Glomerular visceral epithelial cell (primary cell): ENCODE measurements around the gene TAF11L5.
"Not testable (repeated sequence)": the region's sequence is repeated elsewhere in the genome, so short reads cannot be mapped to it uniquely, and the experiment has no call there.

Experiments
- DNase-seq: peaks from one replicate; pipeline ENCODE4 v3.0.0-alpha.2; 2016; ENCODE audit errors: extremely low spot score

Gene TAF11L5

DNA sequence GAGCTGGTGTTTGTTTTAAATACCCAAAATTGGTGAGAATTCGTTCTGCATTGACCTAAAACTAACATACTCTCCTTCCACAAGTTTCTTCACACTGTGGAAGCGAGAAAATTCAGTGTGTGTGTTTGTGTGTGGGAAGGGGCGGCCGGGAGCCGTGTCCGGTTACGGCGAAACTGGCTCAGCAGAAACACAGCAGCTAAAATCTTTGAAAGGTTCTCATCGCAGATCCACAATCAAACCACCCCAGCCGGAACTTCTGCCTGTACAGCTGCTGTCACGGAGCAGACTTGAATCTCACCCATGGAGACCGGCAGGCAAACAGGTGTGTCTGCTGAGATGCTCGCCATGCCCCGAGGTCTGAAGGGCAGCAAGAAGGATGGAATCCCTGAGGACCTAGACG lies at the start of gene TAF11L5:
TSS of gene TAF11L5 (plus strand) at position 301 of the 400 bp plus-strand sequence.
- DNase-seq = not testable (repeated sequence)

DNA sequence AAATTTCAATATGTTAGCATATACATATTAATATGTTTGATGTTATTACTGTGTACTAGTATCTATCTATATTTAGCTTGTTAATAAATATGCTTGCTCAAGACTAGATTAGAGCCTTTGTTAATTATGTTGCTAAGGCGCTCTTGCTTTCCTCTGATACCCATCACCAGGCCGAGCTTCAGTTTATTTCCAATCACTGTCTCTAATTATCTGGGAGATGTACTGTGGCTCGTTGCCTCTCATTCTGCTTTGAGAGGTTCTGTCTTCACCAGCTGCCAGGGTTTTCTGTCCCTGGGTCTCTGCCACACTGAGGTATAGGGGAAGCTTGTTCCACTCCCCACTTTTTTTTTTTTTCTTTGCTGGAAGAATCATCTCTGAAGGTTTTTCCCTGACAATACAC lies 48.0 kb upstream of the TAF11L5 start:
- DNase-seq = no peak

DNA sequence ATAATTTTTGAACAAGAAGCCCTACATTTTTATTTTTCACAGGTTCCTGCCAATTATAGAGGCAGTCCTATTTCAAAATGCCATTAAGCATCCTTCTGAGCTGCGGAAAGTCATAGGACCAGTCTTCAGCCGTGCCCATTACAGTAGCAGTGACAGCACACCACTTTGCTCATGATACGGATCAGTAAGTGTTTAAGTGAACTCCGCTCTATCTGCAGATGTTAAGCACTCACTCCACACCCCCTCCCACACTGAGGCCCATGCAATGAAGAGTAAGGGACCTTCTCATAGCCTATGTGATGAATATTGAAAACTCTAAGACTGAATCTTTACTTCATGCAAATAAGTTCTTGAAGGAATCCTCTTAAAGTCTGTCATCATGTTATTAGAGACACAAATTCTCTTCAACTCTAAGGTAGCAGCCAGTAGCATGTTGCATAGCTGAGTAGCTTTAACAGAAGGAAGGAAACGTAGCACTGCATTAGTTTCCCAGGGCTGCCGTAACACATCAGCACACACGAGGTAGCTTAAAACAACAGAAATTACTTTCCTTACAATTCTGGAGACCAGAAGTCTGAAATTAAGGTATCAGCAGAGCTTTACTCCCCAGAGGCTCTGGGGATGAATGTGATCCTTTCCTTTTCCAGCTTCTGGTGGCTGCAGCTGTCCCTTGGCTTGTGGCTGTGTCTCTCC lies 47.3 kb upstream of the TAF11L5 start:
- DNase-seq = no peak

DNA sequence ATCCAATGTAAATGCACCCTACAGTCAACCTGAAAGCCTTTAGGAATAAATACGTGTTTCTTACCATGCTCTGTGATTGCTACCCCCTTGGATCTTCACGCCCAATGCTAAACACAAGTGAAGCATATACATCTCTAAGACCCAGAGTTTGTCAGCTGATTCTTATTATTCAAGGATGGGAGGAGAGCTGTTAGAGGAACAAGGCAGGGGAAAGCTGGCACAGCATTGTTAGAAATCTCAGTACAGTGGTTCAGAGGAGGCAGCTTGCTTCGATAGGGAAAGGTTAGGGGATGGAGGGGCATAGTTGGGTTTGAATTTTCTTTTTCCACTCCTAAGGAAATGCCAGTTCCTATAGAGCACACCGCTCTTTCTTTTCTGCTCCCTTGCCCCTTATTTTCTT lies 43.7 kb upstream of the TAF11L5 start:
- DNase-seq = no peak

DNA sequence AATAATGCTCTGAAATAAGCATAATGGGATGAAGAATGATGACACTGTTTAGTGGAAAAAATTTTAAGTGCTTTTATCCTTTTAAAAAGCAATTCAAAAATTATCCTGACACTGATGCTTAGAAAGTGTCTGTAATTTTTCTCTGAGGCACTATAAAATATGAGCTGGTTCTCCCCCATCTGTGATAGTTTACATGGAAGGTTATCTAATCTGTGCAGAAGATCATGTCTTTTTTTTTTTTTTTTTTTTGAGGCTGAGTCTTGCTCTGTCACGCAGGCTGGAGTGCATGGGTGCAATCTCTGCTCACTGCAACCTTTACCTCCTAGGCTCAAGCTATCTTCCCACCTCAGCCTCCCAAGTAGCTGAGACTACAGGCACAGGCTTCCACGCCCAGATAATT lies 42.2 kb upstream of the TAF11L5 start:
- DNase-seq = no peak

DNA sequence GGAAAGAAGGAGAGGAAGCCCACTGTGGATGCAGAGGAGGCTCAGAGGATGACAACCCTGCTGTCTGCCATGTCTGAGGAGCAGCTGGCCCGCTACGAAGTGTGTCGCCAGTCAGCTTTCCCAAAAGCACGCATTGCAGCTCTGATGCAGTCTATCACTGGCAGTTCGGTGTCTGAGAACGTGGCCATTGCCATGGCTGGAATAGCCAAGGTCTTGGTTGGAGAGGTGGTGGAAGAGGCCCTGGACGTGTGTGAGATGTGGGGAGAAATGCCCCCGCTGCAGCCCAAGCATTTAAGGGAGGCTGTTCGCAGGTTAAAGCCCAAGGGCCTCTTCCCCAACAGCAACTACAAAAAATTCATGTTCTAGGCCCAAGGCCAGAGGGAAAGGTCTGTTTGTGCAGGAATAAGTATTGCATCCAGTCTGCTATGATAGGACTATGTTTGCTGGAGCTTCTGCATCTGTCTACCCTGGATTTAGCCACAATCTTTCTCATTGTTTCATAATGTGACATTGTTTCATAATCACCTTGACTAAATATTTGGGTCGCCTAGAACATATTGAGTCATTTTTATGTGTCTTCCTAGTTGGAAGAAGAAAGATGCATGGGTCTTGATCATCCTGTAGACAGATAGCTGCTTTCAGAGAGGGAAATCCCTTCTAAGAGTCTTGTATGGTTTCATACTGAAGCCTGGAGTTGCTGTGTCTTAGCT lies 38.4 kb upstream of the TAF11L5 start:
- DNase-seq = not testable (repeated sequence)

DNA sequence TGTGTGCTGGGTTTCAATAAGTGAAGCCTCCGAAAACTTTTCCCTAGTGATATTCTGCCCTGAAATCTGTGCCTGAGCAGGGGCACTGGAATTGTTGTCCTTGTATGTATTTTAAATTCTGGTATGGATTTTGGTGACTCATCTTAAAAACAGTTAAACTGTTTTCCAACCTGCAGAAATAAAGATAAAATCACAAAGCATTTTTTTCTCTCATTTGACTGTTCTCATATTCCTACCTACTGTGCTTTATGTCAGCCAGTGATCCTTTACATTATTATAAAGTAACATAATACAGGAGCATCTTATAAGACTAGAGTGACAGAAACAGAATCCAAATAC lies 37.9 kb upstream of the TAF11L5 start:
- no peak for DNase-seq

DNA sequence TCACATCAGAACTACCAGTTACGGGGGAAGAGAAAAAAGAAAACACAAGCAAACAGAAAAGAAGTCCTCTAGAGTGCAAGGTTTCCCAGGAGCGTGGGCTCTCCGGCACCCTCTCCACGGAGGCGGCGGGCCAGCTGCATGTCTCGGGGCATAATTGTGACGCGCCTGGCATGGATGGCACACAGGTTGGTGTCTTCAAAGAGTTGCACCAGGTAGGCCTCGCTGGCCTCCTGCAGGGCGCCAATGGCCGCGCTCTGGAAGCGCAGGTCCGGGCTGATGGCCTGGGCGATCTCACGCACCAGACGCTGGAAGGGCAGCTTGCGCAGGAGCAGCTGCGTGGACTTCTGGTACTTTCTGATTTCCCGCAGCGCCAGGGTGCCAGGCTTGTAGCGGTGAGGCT lies 33.8 kb upstream of the TAF11L5 start:
- DNase-seq = not testable (repeated sequence)

DNA sequence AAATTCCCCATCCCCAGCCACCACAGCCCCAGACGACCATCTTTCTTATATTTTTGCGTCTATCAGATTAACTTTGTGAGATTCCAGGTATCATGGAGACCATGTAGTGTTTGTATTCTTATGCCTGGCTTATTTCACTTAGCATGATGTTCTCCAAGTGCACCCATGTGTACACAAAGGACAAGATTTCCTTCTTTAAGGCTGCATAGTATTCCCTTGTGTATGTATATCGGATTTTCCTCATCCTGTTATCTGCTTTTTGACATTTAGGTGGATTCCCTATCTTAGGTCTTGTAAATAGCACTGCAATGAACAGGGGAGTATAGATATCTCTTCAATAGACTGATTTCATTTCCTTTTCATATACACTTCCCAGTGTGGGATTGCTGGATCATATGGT lies 32.3 kb upstream of the TAF11L5 start:
- no peak for DNase-seq

DNA sequence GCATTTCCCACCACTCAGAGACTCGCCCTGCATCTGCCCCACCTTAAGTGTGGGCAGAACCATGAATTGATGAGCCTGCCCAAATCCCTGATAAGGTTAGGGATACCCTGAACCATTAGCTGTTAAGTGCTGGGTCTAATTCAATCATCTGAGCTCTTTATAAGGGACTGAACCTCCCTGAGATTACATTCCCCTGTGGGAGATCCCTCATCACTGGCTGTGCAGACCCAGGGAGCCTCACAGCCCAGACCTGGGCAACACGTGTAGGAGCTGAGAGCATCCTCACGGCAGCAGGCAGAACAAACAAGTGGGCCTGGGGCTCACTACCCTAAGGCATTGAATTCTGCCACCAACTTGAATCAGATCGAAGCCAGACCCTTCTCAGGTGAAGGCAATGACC lies 27.6 kb upstream of the TAF11L5 start:
- no peak for DNase-seq

DNA sequence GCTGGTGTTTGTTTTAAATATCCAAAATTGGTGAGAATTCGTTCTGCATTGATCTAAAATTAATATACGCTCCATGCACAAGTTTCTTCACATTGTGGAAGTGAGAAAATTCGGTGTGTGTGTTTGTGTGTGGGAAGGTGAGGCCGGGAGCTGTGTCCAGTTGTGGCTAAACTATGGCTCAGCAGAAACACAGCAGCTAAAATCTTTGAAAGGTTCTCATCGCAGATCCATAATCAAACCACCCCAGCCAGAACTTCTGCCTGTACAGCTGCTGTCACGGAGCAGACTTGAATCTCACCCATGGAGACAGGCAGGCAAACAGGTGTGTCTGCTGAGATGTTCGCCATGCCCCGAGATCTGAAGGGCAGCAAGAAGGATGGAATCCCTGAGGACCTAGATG lies 27.1 kb upstream of the TAF11L5 start, which contains the start of gene TAF11L2:
TSS of gene TAF11L2 (plus strand) at position 301 of the 400 bp plus-strand sequence.
- DNase-seq = not testable (repeated sequence)

DNA sequence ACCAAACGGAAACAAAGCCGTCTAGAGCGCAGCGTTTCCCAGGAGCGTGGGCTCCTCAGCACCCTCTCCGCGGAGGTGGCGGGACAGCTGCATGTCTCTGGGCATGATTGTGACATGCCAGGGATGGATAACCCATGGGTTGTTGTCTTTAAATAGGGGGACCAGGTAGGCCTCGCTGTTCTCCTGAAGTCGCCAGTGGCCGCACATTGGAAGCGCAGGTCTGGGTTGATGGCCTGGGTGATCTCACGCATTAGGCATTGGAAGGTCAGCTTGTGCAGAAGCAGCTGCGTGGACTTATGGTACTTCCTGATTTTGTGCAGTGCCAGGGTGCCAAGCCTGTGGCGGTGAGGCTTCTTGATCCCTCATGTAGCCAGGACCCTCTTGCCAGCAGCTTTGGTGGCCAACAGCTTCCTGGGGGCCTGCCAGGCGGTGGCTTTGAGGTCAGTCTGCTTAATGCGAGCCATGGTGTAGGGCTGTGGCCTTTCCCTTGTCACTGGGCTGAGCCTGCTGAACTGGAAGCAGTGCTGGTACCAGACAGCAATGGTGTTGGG lies 13.2 kb upstream of the TAF11L5 start:
- DNase-seq = no peak

DNA sequence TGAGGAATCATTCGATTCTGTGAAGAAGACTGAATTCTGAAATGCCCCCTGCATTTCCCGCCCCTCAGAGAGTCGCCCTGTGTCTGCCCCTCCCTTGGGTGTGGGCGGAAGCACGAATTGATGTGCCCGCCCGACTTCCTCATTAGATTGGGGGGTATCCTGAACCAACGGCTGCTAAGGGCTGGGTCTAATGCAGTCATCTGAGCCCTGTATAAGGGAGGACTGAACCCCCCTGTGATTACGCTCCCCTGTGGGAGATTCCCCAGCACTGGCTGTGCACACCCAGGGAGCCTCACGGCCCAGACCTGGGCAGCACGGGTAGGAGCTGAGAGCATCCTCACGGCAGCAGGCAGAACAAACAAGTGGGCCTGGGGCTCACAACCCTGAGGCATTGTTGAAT lies 7.5 kb upstream of the TAF11L5 start:
- DNase-seq = not testable (repeated sequence)

DNA sequence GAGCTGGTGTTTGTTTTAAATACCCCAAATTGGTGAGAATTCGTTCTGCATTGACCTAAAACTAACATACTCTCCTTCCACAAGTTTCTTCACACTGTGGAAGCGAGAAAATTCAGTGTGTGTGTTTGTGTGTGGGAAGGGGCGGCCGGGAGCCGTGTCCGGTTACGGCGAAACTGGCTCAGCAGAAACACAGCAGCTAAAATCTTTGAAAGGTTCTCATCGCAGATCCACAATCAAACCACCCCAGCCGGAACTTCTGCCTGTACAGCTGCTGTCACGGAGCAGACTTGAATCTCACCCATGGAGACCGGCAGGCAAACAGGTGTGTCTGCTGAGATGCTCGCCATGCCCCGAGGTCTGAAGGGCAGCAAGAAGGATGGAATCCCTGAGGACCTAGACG lies 7.0 kb upstream of the TAF11L5 start, which contains the start of gene TAF11L3:
TSS of gene TAF11L3 (plus strand) at position 301 of the 400 bp plus-strand sequence.
- DNase-seq = not testable (repeated sequence)

DNA sequence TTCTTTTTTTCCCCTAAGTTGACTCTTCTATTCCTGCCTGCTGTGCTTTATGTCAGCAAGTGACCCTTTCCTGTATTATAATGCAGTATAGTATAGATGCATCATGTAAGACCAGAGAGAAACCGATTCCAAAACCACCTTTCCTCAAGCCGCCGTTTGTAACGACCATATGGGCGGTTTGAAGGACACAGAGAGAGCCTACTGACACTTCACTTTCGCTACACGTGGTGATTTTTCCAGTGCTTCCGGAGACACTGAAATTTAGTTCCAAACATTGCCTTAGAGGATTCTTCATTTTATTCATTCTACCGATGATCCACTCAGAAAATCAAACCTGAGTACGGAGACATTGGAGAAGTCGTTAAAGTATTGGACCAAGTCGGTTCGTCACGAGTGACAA lies 5.5 kb upstream of the TAF11L5 start:
- not testable (repeated sequence) for DNase-seq

DNA sequence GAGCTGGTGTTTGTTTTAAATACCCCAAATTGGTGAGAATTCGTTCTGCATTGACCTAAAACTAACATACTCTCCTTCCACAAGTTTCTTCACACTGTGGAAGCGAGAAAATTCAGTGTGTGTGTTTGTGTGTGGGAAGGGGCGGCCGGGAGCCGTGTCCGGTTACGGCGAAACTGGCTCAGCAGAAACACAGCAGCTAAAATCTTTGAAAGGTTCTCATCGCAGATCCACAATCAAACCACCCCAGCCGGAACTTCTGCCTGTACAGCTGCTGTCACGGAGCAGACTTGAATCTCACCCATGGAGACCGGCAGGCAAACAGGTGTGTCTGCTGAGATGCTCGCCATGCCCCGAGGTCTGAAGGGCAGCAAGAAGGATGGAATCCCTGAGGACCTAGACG lies 3.5 kb upstream of the TAF11L5 start, which contains the start of gene TAF11L4:
TSS of gene TAF11L4 (plus strand) at position 301 of the 400 bp plus-strand sequence.
- DNase-seq = not testable (repeated sequence)

DNA sequence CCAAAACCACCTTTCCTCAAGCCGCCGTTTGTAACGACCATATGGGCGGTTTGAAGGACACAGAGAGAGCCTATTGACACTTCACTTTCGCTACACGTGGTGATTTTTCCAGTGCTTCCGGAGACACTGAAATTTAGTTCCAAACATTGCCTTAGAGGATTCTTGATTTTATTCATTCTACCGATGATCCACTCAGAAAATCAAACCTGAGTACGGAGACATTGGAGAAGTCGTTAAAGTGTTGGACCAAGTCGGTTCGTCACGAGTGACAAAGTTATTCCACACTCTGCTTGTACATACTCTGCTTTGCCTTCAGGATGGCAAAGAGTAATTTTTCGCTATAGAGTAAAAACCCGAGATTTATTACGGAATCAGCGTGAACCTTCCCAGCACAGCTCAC lies 1.5 kb downstream of the TAF11L5 start:
- not testable (repeated sequence) for DNase-seq

DNA sequence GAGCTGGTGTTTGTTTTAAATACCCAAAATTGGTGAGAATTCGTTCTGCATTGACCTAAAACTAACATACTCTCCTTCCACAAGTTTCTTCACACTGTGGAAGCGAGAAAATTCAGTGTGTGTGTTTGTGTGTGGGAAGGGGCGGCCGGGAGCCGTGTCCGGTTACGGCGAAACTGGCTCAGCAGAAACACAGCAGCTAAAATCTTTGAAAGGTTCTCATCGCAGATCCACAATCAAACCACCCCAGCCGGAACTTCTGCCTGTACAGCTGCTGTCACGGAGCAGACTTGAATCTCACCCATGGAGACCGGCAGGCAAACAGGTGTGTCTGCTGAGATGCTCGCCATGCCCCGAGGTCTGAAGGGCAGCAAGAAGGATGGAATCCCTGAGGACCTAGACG lies 3.3 kb downstream of the TAF11L5 start, which contains the start of gene TAF11L6:
TSS of gene TAF11L6 (plus strand) at position 301 of the 400 bp plus-strand sequence.
- not testable (repeated sequence) for DNase-seq
